NT2/D1 (cell line): ENCODE results near the gene EPB41L1.

Source experiments
- YY1 ChIP-seq: IDR thresholded peaks from 2 replicates; pipeline ENCODE4 v1.6.1; 2011; ENCODE audit not compliant: insufficient read length, insufficient read depth
- ZNF274 ChIP-seq: IDR thresholded peaks from 2 replicates; pipeline ENCODE4 v1.6.1; 2011; ENCODE audit warnings: mild to moderate bottlenecking, low read depth, low read length

- TF ChIP-seq ZNF274: no peak
- TF ChIP-seq YY1: no peak
Observed at GRCh38 chr20:36206068-36206467, 51.5 kb downstream of the EPB41L1 start.
